ENCODE results near the gene ZNF845.

GRCh38 chr19:53308339-53308811, 25.2 kb upstream of the ZNF845 start:
- peak; percentile 73 for TF ChIP-seq CTCF (IDR thresholded peaks at IDR 0.05)
- no peak for TF ChIP-seq NFYB (CRISPR knock-in tag; conservative IDR thresholded peaks at IDR 0.05; ENCODE audit: low read depth)
- TF ChIP-seq SOX15 (CRISPR knock-in tag; IDR thresholded peaks at IDR 0.05) = no peak
- TF ChIP-seq ESRRA (CRISPR knock-in tag; IDR thresholded peaks at IDR 0.05; ENCODE audit: borderline replicate concordance) = no peak
- no peak for TF ChIP-seq ZNF281 (CRISPR knock-in tag; IDR thresholded peaks at IDR 0.05)
- no peak for TF ChIP-seq ELF4 (CRISPR knock-in tag; IDR thresholded peaks at IDR 0.05; ENCODE audit: low read depth)
- TF ChIP-seq ATF1 (CRISPR knock-in tag; IDR thresholded peaks at IDR 0.05) = no peak
- TF ChIP-seq ATF2 (CRISPR knock-in tag; IDR thresholded peaks at IDR 0.05; ENCODE audit: borderline replicate concordance, low read depth) = no peak
- no peak for TF ChIP-seq ZNF425 (CRISPR knock-in tag; conservative IDR thresholded peaks at IDR 0.05)
- no peak for TF ChIP-seq ZNF512 (CRISPR knock-in tag; IDR thresholded peaks at IDR 0.05; ENCODE audit: borderline replicate concordance)
- TF ChIP-seq FOXJ3 (CRISPR knock-in tag; IDR thresholded peaks at IDR 0.05; ENCODE audit: borderline replicate concordance) = no peak
- no peak for TF ChIP-seq TEAD1 (CRISPR knock-in tag; IDR thresholded peaks at IDR 0.05)
- no peak for TF ChIP-seq SP1 (CRISPR knock-in tag; conservative IDR thresholded peaks at IDR 0.05)
- no peak for TF ChIP-seq ZBTB21 (CRISPR knock-in tag; IDR thresholded peaks at IDR 0.05; ENCODE audit: borderline replicate concordance)
